Calu3 (cell line): ENCODE results near the gene PCLO. TPM values are rescaled to one million over a fixed set of nuclear protein-coding genes. Genes with fewer than 3 reads are reported as not detected.

ENCODE experiments used
- BruUV-seq: library from RNA; stranded (reverse); fragments of 400-500 nt; replicated peaks from 2 replicates; lab custom pipeline; 2021; lab: Mats Ljungman, UMichigan
- CTCF ChIA-PET: fragments of 300-600 bp; sonication (Branson Sonifier 250); formaldehyde crosslinking; loops from one replicate; lab custom pipeline; 2022; ENCODE audit warnings: antibody characterized with exemption; lab: Charles Lee
- DNase-seq: peaks from one replicate; pipeline ENCODE4 v3.0.0; 2022
- H3K27ac Mint-ChIP-seq: one replicate; pipeline ENCODE4 v1.8.0; 2022; ENCODE audit warnings: mixed read lengths; ENCODE audit not compliant: unreplicated experiment
- H3K27me3 Mint-ChIP-seq: one replicate; pipeline ENCODE4 v1.8.0; 2022; ENCODE audit warnings: mixed read lengths; ENCODE audit not compliant: unreplicated experiment
- H3K36me3 Mint-ChIP-seq: one replicate; pipeline ENCODE4 v1.8.0; 2022; ENCODE audit warnings: mild to moderate bottlenecking, moderate library complexity, mixed read lengths; ENCODE audit not compliant: insufficient read depth, unreplicated experiment
- H3K4me1 Mint-ChIP-seq: one replicate; pipeline ENCODE4 v1.8.0; 2022; ENCODE audit warnings: mild to moderate bottlenecking, low read depth, mixed read lengths; ENCODE audit not compliant: unreplicated experiment
- H3K4me3 Mint-ChIP-seq: one replicate; pipeline ENCODE4 v1.8.0; 2022; ENCODE audit warnings: mild to moderate bottlenecking, low read depth, moderate library complexity, mixed read lengths; ENCODE audit not compliant: unreplicated experiment
- H3K9me3 Mint-ChIP-seq: one replicate; pipeline ENCODE4 v1.8.0; 2022; ENCODE audit warnings: low read depth, mixed read lengths; ENCODE audit not compliant: unreplicated experiment
- intact Hi-C: fragments of 100-400 bp; cut with micrococcal nuclease; formaldehyde crosslinking; loops from one replicate; pipeline ENCODE4 v1.10.0; 2022; ENCODE audit not compliant: unreplicated experiment
- total RNA-seq: library from RNA; stranded (reverse); gene quantifications from 2 replicates; pipeline ENCODE4 v1.2.3, GENCODE V29; 2022
- TF ChIP-seq, protein P1 (sequence below): fragments of 200-600 bp; IDR thresholded peaks from one replicate; pipeline ENCODE4 v1.8.0; 2022; ENCODE audit warnings: antibody characterized with exemption; ENCODE audit not compliant: unreplicated experiment

Gene PCLO
- total RNA-seq, 1 experiment from 2014 or later = 9.1 TPM

DNA sequence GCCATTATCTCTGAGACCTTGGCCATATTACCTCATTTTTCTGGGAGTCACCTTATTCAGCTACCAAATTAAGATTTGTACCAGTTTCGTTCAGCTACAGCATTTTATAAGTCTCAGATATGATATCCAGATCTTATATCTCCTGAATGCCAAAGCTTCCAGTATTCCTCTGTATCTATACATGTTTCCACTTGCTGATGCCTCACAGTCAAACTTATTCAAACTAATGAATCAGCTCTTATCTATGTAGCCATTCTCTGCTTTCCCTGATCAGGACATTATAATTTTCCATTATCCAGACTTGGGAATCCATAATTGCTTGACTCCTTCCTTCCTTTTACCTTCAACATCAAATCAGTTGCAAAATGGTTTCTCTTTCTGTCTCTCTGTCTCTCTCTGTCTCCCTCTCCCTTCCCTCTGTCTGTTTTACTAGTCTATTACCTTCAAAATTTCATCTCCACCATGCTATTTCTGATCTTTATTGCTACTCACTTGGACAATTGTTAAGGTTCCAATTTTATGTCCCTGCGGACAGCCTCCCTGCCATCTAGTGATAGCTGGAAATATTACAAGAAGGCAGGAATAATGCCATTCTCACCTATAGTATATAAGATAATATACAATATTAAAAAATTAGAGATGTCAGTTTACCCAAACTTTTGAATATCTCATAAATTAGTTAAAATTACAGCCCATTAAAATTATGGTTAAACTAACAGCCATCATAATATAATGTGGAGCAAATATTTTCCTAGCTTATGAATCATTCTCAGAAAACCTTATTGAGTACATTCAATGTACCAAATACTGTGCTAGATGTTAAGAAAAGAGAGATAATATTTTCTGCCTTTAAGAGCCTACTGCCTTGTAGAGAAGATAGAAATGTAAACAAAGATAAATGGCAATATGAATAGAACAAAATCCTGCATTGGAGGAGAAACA, 89.8 kb downstream of the PCLO start:
- H3K36me3 Mint-ChIP-seq = no peaks in the 10 kb centered on the region
- H3K4me1 Mint-ChIP-seq = no peaks in the 10 kb centered on the region
- no peak for DNase-seq
- CTCF ChIA-PET = interaction anchor here (1.8 kb wide), 1 partner anchor 262 kb away, joined by 6 read pairs; no protein-coding TSS in a partner anchor
- no TSS peak for BruUV-seq
- no peak overlapping the region for H3K27ac Mint-ChIP-seq
- intact Hi-C loops = loop anchor here (1.0 kb wide), 1 partner anchor 263 kb away; no protein-coding TSS in a partner anchor
- H3K4me3 Mint-ChIP-seq = no peak overlapping the region
- no peaks in the 10 kb centered on the region for H3K9me3 Mint-ChIP-seq
- TF ChIP-seq, protein P1, sequence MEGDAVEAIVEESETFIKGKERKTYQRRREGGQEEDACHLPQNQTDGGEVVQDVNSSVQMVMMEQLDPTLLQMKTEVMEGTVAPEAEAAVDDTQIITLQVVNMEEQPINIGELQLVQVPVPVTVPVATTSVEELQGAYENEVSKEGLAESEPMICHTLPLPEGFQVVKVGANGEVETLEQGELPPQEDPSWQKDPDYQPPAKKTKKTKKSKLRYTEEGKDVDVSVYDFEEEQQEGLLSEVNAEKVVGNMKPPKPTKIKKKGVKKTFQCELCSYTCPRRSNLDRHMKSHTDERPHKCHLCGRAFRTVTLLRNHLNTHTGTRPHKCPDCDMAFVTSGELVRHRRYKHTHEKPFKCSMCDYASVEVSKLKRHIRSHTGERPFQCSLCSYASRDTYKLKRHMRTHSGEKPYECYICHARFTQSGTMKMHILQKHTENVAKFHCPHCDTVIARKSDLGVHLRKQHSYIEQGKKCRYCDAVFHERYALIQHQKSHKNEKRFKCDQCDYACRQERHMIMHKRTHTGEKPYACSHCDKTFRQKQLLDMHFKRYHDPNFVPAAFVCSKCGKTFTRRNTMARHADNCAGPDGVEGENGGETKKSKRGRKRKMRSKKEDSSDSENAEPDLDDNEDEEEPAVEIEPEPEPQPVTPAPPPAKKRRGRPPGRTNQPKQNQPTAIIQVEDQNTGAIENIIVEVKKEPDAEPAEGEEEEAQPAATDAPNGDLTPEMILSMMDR = no peak
- H3K27me3 Mint-ChIP-seq = no peaks in the 10 kb centered on the region

DNA sequence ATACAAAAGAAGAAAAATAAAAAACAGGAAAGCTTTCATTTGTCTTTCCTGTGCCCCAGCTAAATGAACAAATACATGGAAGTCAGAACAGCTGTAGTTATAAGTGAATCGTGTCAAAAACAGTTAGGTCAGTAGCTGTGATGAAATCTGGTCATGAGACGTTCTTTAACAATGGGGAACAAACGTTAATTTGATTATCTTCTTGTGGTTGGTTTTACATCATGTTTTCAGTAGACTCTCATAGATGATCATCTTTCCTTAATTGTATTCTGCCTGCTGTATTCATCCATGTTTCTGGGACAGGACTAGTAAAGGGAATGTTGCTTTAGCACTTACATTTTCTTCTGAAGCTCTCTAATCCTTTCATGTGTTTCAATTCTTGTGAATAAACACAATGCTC, 97.0 kb downstream of the PCLO start:
- TF ChIP-seq, protein P1 = no peak
- H3K36me3 Mint-ChIP-seq = no peaks in the 10 kb centered on the region
- BruUV-seq = no TSS peak
- H3K4me1 Mint-ChIP-seq = no peaks in the 10 kb centered on the region
- H3K4me3 Mint-ChIP-seq = no peak overlapping the region
- H3K27me3 Mint-ChIP-seq = no peaks in the 10 kb centered on the region
- CTCF ChIA-PET = no interaction called here
- no peak for DNase-seq
- intact Hi-C loops = no loop called here
- no peak overlapping the region for H3K27ac Mint-ChIP-seq
- H3K9me3 Mint-ChIP-seq = no peaks in the 10 kb centered on the region

DNA sequence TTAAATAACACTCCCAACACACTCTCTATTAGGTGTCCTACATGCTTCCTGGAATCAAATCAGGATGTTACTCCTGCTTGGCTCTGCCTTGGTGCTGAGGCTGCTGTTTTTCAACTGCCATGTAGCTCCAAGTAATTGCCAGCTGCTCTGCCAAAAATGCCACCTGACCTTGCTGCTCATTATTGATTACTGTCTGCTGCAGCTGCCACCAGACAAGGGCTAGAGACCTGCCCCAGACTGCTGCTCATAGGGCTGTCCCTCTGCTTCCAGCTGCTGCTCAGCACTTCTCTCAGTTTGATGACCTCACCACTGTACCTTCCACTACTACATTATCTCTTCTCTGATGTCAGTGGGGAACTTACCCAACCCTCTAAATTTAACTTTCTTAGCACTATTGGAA, 102.5 kb downstream of the PCLO start:
- H3K27ac Mint-ChIP-seq = no peak overlapping the region
- intact Hi-C loops = no loop called here
- CTCF ChIA-PET = no interaction called here
- no peaks in the 10 kb centered on the region for H3K27me3 Mint-ChIP-seq
- no peaks in the 10 kb centered on the region for H3K36me3 Mint-ChIP-seq
- BruUV-seq = no TSS peak
- TF ChIP-seq, protein P1 = no peak
- DNase-seq = no peak
- no peaks in the 10 kb centered on the region for H3K9me3 Mint-ChIP-seq
- no peak overlapping the region for H3K4me3 Mint-ChIP-seq
- H3K4me1 Mint-ChIP-seq = no peaks in the 10 kb centered on the region

DNA sequence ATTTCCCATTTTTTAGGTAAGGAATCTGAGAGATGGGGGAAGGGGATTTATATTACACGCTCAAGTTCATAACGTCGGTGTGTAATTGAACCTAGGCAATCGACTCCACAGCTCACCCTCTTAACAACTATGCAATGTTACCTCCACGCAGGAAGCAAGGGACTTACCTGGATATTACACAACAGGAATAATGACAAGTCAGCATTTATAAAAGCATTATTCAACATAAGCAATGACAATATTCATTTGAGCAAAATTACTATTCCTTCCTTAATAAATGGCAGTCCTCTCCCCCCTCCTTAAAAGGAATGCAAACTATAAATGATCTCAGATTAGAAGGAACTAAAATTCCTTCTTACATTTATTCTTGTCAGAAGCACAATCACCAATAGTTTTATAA, 104.0 kb downstream of the PCLO start:
- CTCF ChIA-PET = no interaction called here
- H3K4me1 Mint-ChIP-seq = no peaks in the 10 kb centered on the region
- intact Hi-C loops = no loop called here
- DNase-seq = no peak
- no peaks in the 10 kb centered on the region for H3K27me3 Mint-ChIP-seq
- no peak overlapping the region for H3K4me3 Mint-ChIP-seq
- no peaks in the 10 kb centered on the region for H3K9me3 Mint-ChIP-seq
- no TSS peak for BruUV-seq
- H3K27ac Mint-ChIP-seq = no peak overlapping the region
- H3K36me3 Mint-ChIP-seq = no peaks in the 10 kb centered on the region
- TF ChIP-seq, protein P1 = no peak
